ENCODE data around the gene C2CD2. TPM values are rescaled to one million over a fixed set of nuclear protein-coding genes. Genes with fewer than 3 reads are reported as not detected.

C2CD2 gene
- total RNA-seq, 2 experiments from 2014 or later, result 6.2 to 7.1 TPM

DNA sequence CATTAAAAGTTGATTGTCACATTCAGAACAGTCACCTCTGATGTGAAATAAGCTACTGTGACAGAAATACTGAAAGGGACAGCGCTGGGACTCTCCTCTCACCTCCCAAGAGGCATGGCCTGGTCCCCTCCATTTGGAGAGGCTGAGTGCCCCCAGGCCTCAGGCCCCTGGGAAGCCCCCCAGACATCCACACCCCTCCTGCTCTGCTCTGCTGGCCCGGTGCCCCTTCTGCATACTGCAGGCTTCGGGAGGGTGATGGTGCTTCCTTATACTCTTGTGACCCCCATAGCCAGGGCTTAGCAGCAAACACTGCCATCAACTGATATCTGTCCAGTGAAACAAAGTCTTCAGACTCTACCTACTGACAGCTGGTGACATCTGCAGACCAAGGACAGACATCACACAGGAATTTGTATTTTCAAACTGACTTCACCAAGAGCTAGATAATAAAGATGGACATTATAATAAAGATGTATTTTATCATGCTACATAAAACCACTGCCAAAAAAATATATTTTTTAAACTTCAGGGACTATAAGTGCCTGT is 36.9 kb downstream of the C2CD2 start:
- POLR2A ChIA-PET, result no interaction called here
- Mint-ChIP-seq H3K4me3 (no peak overlapping the region), H3K36me3 (ENCODE audit: low read depth) (peaks cover 12% of the 10 kb centered on the region), H3K27me3 (no peaks in the 10 kb centered on the region), H3K4me1 (ENCODE audit: low read depth) (peaks cover 5% of the 10 kb centered on the region), H3K27ac (no peak overlapping the region), H3K9me3 (no peaks in the 10 kb centered on the region)
- CTCF ChIA-PET, result interaction anchor here (1.0 kb wide), 1 partner anchor 100 kb away, joined by 3 read pairs; no protein-coding TSS in a partner anchor
- intact Hi-C loops (cut with micrococcal nuclease), result no loop called here
- DNase-seq, result no peak
- TF ChIP-seq CTCF (IDR thresholded peaks at IDR 0.05), result no peak
- ATAC-seq, result no peak

- no peak for ATAC-seq
- TF ChIP-seq CTCF (IDR thresholded peaks at IDR 0.05), result no peak
- H3K9me3 Mint-ChIP-seq, result no peaks in the 10 kb centered on the region
- intact Hi-C loops (cut with micrococcal nuclease), result no loop called here
- ChIA-PET CTCF (interaction anchor here (1.0 kb wide), 1 partner anchor 193 kb away, joined by 3 read pairs; no protein-coding TSS in a partner anchor), POLR2A (interaction anchor here (0.7 to 0.8 kb wide), 2 partner anchors 9 to 36 kb away, joined by 3 read pairs; partner anchors contain the start of gene PRDM15)
- DNase-seq, result no peak
- no peaks in the 10 kb centered on the region for H3K4me1 Mint-ChIP-seq (ENCODE audit: low read depth)
- H3K4me3 Mint-ChIP-seq, result no peak overlapping the region
- peaks cover 12% of the 10 kb centered on the region for H3K36me3 Mint-ChIP-seq (ENCODE audit: low read depth)
- H3K27ac Mint-ChIP-seq, result no peak overlapping the region
- no peaks in the 10 kb centered on the region for H3K27me3 Mint-ChIP-seq
Measured at GRCh38 chr21:41914965-41915364, 38.9 kb downstream of the C2CD2 start.

DNA sequence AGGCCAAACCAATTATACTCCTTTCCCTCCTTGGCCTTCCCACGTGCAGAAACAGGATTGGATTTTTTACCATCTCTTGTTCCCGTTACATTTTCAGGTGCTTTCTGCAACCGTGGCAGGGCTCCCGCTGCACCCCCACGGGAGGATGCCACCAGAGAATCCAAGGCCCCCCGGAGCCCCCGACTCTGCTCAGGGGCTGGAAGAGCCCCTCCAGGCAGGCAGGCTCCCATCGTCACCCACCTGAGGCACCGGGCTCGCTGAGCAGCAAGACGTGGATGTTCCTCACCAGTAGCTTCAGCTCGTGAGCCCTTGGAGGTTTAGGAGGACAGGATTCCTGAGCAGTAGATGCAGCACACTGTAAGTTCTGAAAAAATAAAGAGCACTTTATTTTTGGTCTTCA is 39.5 kb downstream of the C2CD2 start:
- H3K9me3 Mint-ChIP-seq, result no peaks in the 10 kb centered on the region
- no peak for TF ChIP-seq CTCF (IDR thresholded peaks at IDR 0.05)
- intact Hi-C loops (cut with micrococcal nuclease), result no loop called here
- no peaks in the 10 kb centered on the region for H3K4me1 Mint-ChIP-seq (ENCODE audit: low read depth)
- no peak overlapping the region for H3K27ac Mint-ChIP-seq
- ATAC-seq (no peak), DNase-seq (no peak)
- ChIA-PET CTCF (interaction anchor here (1.0 kb wide), 1 partner anchor 193 kb away, joined by 3 read pairs; no protein-coding TSS in a partner anchor), POLR2A (interaction anchor here (0.7 to 0.8 kb wide), 2 partner anchors 10 to 35 kb away, joined by 3 read pairs; partner anchors contain the start of gene PRDM15)
- H3K27me3 Mint-ChIP-seq, result no peaks in the 10 kb centered on the region
- H3K4me3 Mint-ChIP-seq, result no peak overlapping the region
- H3K36me3 Mint-ChIP-seq (ENCODE audit: low read depth), result peaks cover 12% of the 10 kb centered on the region

- intact Hi-C loops (cut with micrococcal nuclease), result no loop called here
- POLR2A ChIA-PET, result no interaction called here
- no peak for DNase-seq
- Mint-ChIP-seq H3K27me3 (no peaks in the 10 kb centered on the region), H3K4me1 (ENCODE audit: low read depth) (no peaks in the 10 kb centered on the region), H3K36me3 (ENCODE audit: low read depth) (peaks cover 14% of the 10 kb centered on the region), H3K4me3 (no peak overlapping the region), H3K27ac (no peak overlapping the region), H3K9me3 (no peaks in the 10 kb centered on the region)
- CTCF ChIA-PET, result no interaction called here
- TF ChIP-seq CTCF (IDR thresholded peaks at IDR 0.05), result no peak
- no peak for ATAC-seq
Measured at GRCh38 chr21:41913230-41913629, 40.6 kb downstream of the C2CD2 start.

DNA sequence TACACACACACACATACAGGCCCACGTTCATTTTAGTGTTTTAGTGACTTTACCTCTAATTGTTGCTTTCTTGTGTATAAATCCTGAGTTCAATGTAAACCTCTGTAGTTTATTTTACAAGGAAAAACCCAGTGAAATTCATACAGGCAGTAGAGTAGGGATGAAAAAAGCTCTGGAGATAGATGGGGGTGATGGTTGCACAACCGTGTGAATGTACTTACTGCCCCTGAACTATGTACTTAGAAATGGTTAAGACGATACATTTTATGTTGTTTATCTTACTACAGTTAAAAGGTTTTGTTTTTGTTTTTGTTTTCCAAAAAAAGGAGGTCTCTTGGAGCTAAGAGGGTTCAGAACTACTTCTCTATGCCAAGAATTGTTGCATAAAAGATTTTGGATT is 45.0 kb downstream of the C2CD2 start:
- Mint-ChIP-seq H3K27ac (no peak overlapping the region), H3K27me3 (no peaks in the 10 kb centered on the region), H3K4me1 (ENCODE audit: low read depth) (no peaks in the 10 kb centered on the region), H3K4me3 (no peak overlapping the region), H3K9me3 (no peaks in the 10 kb centered on the region), H3K36me3 (ENCODE audit: low read depth) (peaks cover 2% of the 10 kb centered on the region)
- TF ChIP-seq CTCF (IDR thresholded peaks at IDR 0.05), result no peak
- intact Hi-C loops (cut with micrococcal nuclease), result no loop called here
- POLR2A ChIA-PET, result no interaction called here
- no peak for DNase-seq
- no peak for ATAC-seq
- CTCF ChIA-PET, result no interaction called here
